GM19240 (cell line): ENCODE results near the gene THADA.

Experiments
- DNase-seq: peaks from one replicate; pipeline ENCODE4 v3.0.0; 2011; ENCODE audit warnings: low spot score; ENCODE audit not compliant: insufficient read length

THADA gene

GRCh38 chr2:43508209-43508608, 87.6 kb downstream of the THADA start:
- DNase-seq = no peak

- no peak for DNase-seq
Measured at GRCh38 chr2:43507137-43507536, 88.7 kb downstream of the THADA start.

DNA sequence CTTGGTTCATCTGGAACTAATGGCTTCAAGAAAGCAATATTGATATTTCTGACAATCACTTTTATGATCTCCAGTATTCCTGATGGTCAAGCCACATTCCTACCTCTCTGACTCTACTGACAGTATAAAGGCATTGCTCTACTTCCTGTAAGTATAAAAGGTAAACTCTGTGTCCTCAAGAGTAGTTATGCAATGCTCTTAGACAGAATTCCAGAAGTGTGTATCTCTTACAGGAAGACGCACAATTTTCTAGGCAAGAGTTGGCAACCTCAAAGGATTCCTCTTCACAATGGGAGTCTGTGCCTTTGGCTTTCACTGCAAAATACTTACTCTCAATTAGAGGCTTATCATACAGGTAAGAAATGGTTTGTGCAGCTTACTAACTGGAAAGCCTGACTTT, 100.1 kb downstream of the THADA start:
- no peak for DNase-seq

DNA sequence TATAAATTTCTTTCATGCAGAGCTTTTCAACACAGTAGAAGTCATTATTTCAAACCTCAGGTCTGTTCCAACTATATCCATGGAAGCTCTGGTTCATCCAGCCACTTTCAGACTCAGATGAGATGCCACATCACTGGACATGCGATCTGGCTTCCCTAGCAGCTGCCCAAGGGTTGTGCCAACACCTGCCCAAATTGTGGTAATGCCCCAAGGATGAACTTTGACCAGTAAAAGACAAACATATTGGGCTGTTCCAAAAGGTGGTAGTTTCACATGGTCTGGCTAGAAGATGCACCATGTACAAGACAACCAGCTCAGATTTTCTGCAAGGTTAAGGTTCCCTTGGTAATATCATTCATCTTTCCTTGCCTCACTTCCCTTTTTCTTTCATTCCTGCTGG, 101.9 kb downstream of the THADA start:
- DNase-seq = no peak

- DNase-seq = no peak
Measured at GRCh38 chr2:43491065-43491639, 104.7 kb downstream of the THADA start.

GRCh38 chr2:43490252-43490786, 105.5 kb downstream of the THADA start:
- no peak for DNase-seq

DNA sequence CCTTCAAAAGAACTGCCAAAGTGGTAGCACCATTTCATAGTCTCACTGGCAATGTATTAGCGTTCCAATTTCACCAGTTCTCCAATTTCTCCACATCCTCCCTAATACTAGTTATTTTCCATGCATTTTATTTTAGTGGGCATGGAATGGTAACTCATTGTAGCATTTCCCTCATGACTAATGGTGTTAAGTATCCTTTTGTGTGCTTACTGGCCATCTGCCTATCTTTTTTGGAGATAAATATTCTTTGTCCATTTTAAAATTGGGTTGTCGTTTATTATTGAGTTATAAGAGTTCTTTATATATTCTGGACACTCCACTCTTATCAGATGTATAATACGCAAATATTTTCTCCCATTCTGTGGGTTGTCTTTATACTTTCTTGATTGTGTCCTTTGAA, 107.1 kb downstream of the THADA start:
- no peak for DNase-seq

DNA sequence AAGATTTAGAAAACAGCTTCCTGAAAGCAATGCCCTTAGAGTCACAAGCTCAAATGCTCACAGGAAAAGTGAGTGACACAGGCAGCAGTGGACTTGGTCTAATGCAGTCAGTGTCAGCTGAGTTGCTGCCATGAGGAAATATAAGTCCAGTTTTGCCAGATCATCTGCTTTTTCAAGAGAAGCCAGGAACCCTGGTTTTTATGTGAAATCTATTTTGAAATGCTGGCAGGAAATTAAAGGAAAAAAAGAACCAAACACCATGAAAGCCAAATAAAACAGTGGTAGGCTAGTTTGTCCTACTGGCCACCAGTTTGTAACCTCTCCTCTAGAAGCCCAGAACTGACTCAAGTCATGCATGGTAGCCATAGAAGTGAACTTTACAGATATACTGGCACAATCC, 109.2 kb downstream of the THADA start:
- DNase-seq = no peak

- DNase-seq = no peak
Measured at GRCh38 chr2:43484323-43484930, 111.4 kb downstream of the THADA start.

GRCh38 chr2:43482961-43483360, 112.9 kb downstream of the THADA start:
- DNase-seq = no peak

DNA sequence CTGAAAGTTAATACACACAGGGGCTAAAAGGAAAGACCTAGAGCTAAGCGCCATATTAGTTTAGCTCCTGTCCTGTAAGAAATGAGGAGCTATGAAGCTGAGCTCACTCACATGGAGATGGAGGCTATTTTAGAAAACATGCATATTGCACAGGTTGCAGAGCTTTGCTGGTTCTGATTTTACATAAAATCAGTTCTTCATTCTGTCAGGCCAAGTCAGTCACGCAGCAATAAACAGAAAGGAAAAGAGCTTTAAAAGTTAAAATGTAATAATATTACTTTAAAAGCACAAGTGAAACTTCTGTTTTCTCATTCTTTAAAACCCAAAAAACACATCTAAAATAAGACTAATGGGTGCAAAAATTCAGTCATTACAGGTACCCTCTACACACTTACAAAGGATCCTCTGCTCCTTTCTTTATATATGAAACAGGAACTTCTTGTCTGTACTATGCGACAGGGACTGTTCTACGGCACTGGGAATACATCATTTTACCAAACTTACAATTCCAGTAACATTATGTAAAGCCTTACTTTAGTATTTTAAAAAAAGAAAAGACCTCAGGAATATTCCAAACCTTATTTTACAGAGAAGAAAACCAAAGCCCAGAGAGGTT, 113.8 kb downstream of the THADA start:
- no peak for DNase-seq

GRCh38 chr2:43480874-43481273, 115.0 kb downstream of the THADA start:
- DNase-seq = no peak

DNA sequence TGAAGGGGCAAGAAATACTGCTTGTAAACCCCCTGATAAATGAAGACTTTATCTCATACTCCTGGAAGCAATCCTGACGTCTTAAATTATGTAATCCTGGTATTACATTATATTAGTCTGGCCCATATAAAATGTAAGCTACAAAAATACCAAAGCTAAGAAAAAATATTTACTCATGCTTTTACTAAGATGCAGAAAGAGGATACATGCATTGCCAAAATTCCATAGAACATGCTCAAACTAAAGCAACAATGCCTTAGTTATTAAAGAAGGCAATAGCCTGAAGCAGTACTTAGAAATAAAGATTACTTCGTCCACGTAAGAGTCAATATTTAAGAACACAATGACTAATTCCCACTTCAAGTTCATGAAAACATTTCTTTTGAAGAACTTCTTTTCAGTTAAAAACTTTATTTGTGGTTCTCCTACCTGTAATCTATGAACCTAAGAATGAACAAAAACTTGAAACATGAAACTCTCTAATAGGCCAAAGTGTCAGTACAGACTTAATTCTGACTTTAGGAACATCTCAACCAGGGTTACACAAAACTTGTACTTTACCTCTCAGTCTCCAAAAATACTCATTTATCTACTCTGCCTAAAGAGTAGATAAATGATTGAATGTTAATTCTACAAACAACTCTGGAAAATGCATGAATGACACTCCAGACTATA, 117.3 kb downstream of the THADA start:
- DNase-seq = no peak

DNA sequence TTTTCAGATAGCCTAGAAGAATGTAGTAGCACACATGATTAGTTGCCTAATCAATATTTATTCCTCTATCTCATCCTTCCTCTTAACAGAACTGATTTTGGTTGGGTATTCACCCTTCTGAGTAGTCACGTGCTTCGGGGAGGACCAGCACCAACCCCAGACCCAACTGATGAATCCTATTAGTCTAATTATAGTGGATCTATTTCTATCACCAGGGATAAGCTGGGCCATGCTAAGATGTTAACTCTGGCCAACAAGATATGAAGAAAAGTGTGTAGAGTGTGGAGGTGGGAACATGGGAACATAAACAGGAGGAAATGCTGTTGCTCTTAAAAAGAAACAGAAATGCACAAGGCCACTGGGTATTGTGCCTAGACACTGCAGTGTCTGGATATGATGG, 119.9 kb downstream of the THADA start:
- DNase-seq = no peak

DNA sequence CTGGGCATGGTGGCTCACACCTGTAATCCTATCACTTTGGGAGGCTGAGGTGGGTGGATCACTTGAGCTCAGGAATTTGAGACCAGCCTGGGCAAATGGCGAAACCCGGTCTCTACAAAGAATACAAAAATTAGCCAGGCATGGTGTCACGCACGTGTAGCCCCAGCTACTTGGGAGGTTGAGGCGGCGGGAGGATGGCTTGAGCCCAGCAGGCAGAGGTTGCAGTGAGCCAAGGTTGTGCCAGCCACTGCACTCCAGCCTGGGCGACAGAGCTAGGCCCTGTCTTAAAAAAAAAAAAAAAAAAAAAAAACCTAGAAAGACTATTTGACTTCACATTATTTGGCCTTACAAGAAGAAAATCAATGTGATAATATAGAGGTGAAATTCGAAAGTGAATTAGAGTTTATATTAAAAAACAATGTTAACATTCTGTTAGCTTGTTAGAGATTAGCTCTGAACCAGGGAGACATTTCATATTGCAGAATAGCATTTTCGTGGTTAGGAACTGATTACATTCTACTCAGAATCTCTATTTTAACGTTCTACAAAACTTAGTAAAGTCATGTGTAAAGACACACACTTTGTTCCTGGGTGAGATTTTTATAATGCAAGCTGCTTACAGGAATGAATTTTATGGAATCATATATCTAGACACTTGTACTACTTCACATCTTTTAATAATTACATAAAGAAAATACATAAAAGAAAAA, 120.5 kb downstream of the THADA start:
- DNase-seq = no peak

DNA sequence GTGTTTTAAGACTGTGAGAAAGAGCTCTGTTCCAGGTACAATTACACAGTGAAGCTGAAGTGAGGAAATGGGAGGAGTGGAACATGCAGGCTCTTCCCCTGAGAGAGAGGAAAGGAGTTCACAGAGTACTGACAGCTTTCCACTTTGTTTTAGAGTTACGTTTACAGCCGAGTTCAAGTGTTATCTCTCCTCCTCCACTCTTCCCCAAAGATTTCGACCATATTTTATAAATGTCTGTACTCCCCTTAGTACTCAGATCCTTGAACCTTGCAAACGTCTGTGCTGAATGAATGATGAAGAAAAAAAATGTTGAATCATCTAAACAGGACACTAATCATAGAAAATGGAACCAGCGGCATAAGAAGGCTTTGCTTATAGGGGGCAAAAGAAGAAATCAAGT, 121.6 kb downstream of the THADA start:
- DNase-seq = no peak

GRCh38 chr2:43473767-43474166, 122.1 kb downstream of the THADA start:
- no peak for DNase-seq

DNA sequence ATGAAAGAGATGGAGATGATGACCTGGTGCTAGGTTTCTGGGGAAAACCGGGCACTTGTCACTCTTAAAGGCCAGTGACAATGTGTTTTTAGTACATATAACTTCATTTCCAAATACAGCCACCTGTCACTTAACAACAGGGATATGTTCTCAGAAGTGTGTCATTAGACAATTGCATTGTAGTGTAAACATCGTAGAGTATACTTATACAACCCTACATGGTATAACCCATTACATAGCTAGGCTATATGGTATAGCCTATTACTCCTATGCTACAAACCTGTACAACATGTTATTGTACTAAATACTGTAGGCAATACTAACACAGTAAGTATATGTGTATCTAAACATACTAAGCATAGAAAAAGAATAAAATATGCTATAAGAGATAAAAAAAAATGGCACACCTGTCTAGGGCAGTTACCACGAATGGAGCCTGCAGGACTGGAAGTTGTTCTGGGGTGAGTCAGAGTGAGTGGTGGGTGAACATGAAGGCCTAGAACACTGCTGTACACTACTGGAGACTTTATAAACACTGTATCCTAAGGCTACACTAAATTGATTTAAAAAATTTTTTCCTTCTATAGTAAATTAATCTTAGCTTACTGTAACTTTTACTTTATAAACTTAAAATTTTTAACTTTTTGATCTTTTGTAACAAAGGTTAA, 123.2 kb downstream of the THADA start:
- no peak for DNase-seq

DNA sequence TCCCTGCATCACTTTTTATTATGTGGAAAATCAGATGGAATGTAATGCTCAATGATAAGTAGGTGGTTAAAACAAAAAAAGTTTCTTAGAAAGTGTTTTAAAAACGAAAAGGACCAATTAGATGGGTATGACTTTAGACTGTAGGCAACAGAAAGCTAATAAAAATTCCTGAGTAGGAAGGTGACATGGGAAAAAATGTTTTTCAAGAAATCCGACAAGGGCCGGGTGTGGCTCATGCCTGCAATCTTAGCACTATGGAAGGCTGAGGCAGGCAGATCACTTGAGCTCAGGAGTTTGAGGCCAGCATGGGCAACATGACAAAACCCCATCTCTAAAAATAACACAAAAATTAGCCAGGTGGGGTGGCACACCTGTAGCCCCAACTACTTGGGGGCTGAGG, 126.1 kb downstream of the THADA start:
- no peak for DNase-seq

GRCh38 chr2:43469094-43469493, 126.7 kb downstream of the THADA start:
- no peak for DNase-seq

GRCh38 chr2:43467891-43468290, 127.9 kb downstream of the THADA start:
- DNase-seq = no peak
